A549 (cell line): Measurements from ENCODE around the gene SPIB. TPM values are rescaled to one million over a fixed set of nuclear protein-coding genes. Genes with fewer than 3 reads are reported as not detected.
A peak's percentile ranks its signal among the peaks of the same experiment; 100 is the strongest.

Experiments
- ATAC-seq, 2 experiments: fragments of 200-7000 bp in 1 of 2; fragments of >200 bp in 1 of 2; cut with Nextera tagmentation in 1 of 2; cut with Tn5 transposase in 1 of 2; 3 replicates each; pipeline versions ENCODE4 v1.8.0 to v1.9.1; 2018 to 2020; ENCODE audit warnings: mild to moderate bottlenecking in 1 of 2, moderate library complexity in 1 of 2
- CTCF ChIA-PET: fragments of 300-600 bp; sonication (Branson Sonifier 250); formaldehyde crosslinking; extraction: SDS; loops from one replicate; lab custom pipeline; 2021; ENCODE audit warnings: antibody characterized with exemption, inconsistent platforms; lab: Yijun Ruan, JAX
- POLR2A ChIA-PET: fragments of 350-600 bp; formaldehyde crosslinking; extraction: SDS; loops from one replicate; lab custom pipeline; 2021; ENCODE audit warnings: antibody characterized with exemption, inconsistent platforms; lab: Yijun Ruan, JAX
- DNase-seq, 2 experiments: peaks; one replicate each; pipeline versions ENCODE4 v3.0.0 to v3.0.0-alpha.2; 2011 to 2016; ENCODE audit warnings: low read depth in 1 of 2, low spot score in 1 of 2
- FAIRE-seq: peaks from 2 replicates; lab custom pipeline; 2011; peaks lifted over from hg19 to GRCh38; lab: Jason Lieb, UNC
- H3K27ac ChIP-seq, 2 experiments: fragments of >200 bp; sonication (Bioruptor Twin); formaldehyde crosslinking; 3 replicates each; pipeline ENCODE4 v1.5.1; 2016 to 2017
- H3K4me1 ChIP-seq: fragments of >200 bp; sonication (Bioruptor Twin); formaldehyde crosslinking; 3 replicates; pipeline ENCODE4 v1.6.1; 2016
- H3K4me2 ChIP-seq: fragments of >200 bp; sonication (Bioruptor Twin); formaldehyde crosslinking; 3 replicates; pipeline ENCODE4 v1.6.1; 2016
- H3K4me3 ChIP-seq: fragments of >200 bp; sonication (Bioruptor Twin); formaldehyde crosslinking; 3 replicates; pipeline ENCODE4 v1.5.1; 2016
- H3K9me3 ChIP-seq: fragments of >200 bp; sonication (Bioruptor Twin); formaldehyde crosslinking; 3 replicates; pipeline ENCODE4 v1.6.1; 2016
- ATOH8 ChIP-seq: fragments of 250-450 bp; sonication (Bioruptor Pico); IDR thresholded peaks from 2 replicates; pipeline ENCODE4 v1.5.0; 2020; ENCODE audit warnings: low read depth, mild to moderate bottlenecking, moderate library complexity
- BCL3 ChIP-seq: fragments of >200 bp; sonication (Bioruptor Twin); formaldehyde crosslinking; IDR thresholded peaks from 3 replicates; pipeline ENCODE4 v1.6.1; 2016
- CHD4 ChIP-seq: fragments of 200-600 bp; sonication (generic); IDR thresholded peaks from 2 replicates; pipeline ENCODE4 v1.6.1; 2016; ENCODE audit warnings: antibody characterized with exemption, mild to moderate bottlenecking, borderline replicate concordance
- ELK1 ChIP-seq: fragments of 150-350 bp; IDR thresholded peaks from 2 replicates; pipeline ENCODE4 v1.6.1; 2014; ENCODE audit warnings: low read depth, mild to moderate bottlenecking, low read length
- EP300 ChIP-seq, 2 experiments: fragments of >200 bp; sonication (Bioruptor Twin); formaldehyde crosslinking; IDR thresholded peaks; 2 replicates in 1 of 2; 3 replicates in 1 of 2; pipeline ENCODE4 v1.6.1; 2016 to 2017
- ESRRA ChIP-seq: fragments of 150-350 bp; IDR thresholded peaks from 2 replicates; pipeline ENCODE4 v1.6.1; 2014; ENCODE audit warnings: mild to moderate bottlenecking, low read length, borderline replicate concordance
- HDAC2 ChIP-seq: fragments of 200-600 bp; sonication (generic); IDR thresholded peaks from 2 replicates; pipeline ENCODE4 v1.6.1; 2016
- HOXB13 ChIP-seq: fragments of 250-450 bp; sonication (Bioruptor Pico); IDR thresholded peaks from 2 replicates; pipeline ENCODE4 v1.5.0; 2020; ENCODE audit warnings: low read depth, mild to moderate bottlenecking, moderate library complexity
- JUN ChIP-seq, 2 experiments: fragments of >200 bp; sonication (Bioruptor Twin); formaldehyde crosslinking; IDR thresholded peaks; 2 replicates in 1 of 2; 3 replicates in 1 of 2; pipeline ENCODE4 v1.6.1; 2016 to 2017
- JUNB ChIP-seq: fragments of >200 bp; sonication (Bioruptor Twin); formaldehyde crosslinking; IDR thresholded peaks from 2 replicates; pipeline ENCODE4 v1.6.1; 2016
- KDM1A ChIP-seq: fragments of 200-600 bp; sonication (generic); IDR thresholded peaks from 2 replicates; pipeline ENCODE4 v1.6.1; 2016; ENCODE audit warnings: low read depth, mild to moderate bottlenecking
- MAX ChIP-seq: IDR thresholded peaks from 2 replicates; pipeline ENCODE4 v1.6.1; 2012
- MAZ ChIP-seq: fragments of 150-350 bp; IDR thresholded peaks from 2 replicates; pipeline ENCODE4 v1.6.1; 2014; ENCODE audit warnings: antibody characterized with exemption, low read depth, low read length, borderline replicate concordance
- NFE2L2 ChIP-seq: fragments of 150-350 bp; conservative IDR thresholded peaks from 2 replicates; pipeline ENCODE4 v1.6.1; 2014; ENCODE audit warnings: low read length
- NPAS2 ChIP-seq: fragments of 250-450 bp; sonication (Bioruptor Pico); IDR thresholded peaks from 2 replicates; pipeline ENCODE4 v1.8.0; 2022; ENCODE audit warnings: mild to moderate bottlenecking, moderate library complexity, borderline replicate concordance
- PHF8 ChIP-seq: fragments of 200-600 bp; sonication (generic); IDR thresholded peaks from 2 replicates; pipeline ENCODE4 v1.6.1; 2016; ENCODE audit warnings: low read depth, mild to moderate bottlenecking, antibody characterized with exemption, moderate library complexity, borderline replicate concordance
- POLR2A ChIP-seq: IDR thresholded peaks from 2 replicates; pipeline ENCODE4 v1.6.1; 2012; ENCODE audit warnings: mild to moderate bottlenecking, low read length
- RARB ChIP-seq: fragments of 250-450 bp; sonication (Bioruptor Pico); IDR thresholded peaks from 2 replicates; pipeline ENCODE4 v1.8.0; 2021; ENCODE audit warnings: mild to moderate bottlenecking, moderate library complexity
- RNF2 ChIP-seq: fragments of 200-600 bp; sonication (generic); IDR thresholded peaks from 2 replicates; pipeline ENCODE4 v1.6.1; 2016; ENCODE audit warnings: low read depth, mild to moderate bottlenecking, antibody characterized with exemption, moderate library complexity, borderline replicate concordance
- SREBF2 ChIP-seq: fragments of 450-650 bp; IDR thresholded peaks from 2 replicates; pipeline ENCODE4 v1.6.1; 2014; ENCODE audit warnings: mild to moderate bottlenecking, moderate library complexity
- TFCP2L1 ChIP-seq: fragments of 250-450 bp; sonication (Bioruptor Pico); IDR thresholded peaks from 2 replicates; pipeline ENCODE4 v1.5.0; 2021; ENCODE audit warnings: mild to moderate bottlenecking
- ZC3H11A ChIP-seq: fragments of 450-650 bp; IDR thresholded peaks from 2 replicates; pipeline ENCODE4 v1.6.1; 2014; ENCODE audit warnings: antibody characterized with exemption, mild to moderate bottlenecking
- ZFP36 ChIP-seq: fragments of 450-650 bp; IDR thresholded peaks from 2 replicates; pipeline ENCODE4 v1.6.1; 2014; ENCODE audit warnings: borderline replicate concordance; ENCODE audit not compliant: partially characterized antibody
- ZNF302 ChIP-seq: fragments of 250-450 bp; sonication (Bioruptor Pico); IDR thresholded peaks from 2 replicates; pipeline ENCODE4 v1.9.0; 2021; ENCODE audit warnings: inconsistent platforms, mild to moderate bottlenecking, moderate library complexity
- WGBS: methylation state at CpG from one replicate; pipeline ENCODE4 v1.1.6; 2017; ENCODE audit errors: missing lambda C conversion rate; 5-methylcytosine and 5-hydroxymethylcytosine counted together
- polyA plus RNA-seq, 4 experiments: library from polyadenylated mRNA; depleted of rRNA in 3 of 4; stranded (reverse); fragments of >200 nt; fragmentation: RNase III in 1 of 4; extraction: RNeasy Plus Mini Kit Qiagen cat#74134 plus additional on column Dnase treatment in 1 of 4; gene quantifications; 2 replicates in 3 of 4; 3 replicates in 1 of 4; pipeline ENCODE4 v1.2.3, GENCODE V29; 2011 to 2017

The SPIB gene
- polyA plus RNA-seq, 2 of the 4 experiments (the other 2 are of a cell fraction): 0.03 TPM; not detected in 1

- FAIRE-seq: no peak
- peak; percentile 54 for TF ChIP-seq ZFP36
- TF ChIP-seq ESRRA: no peak
- peak; percentile 71; the same call in 1 of the 2 replicates for TF ChIP-seq CHD4
- TF ChIP-seq RNF2: no peak
- no peak for TF ChIP-seq MAX
Measured at GRCh38 chr19:50410109-50410508, 8.6 kb upstream of the SPIB start.

GRCh38 chr19:50412419-50412818, 6.3 kb upstream of the SPIB start:
- Histone ChIP-seq H3K9me3 (no peaks in the 10 kb centered on the region), H3K27ac (no peak overlapping the region), H3K4me1 (no peaks in the 10 kb centered on the region), H3K4me3 (no peak overlapping the region), H3K4me2 (no peak overlapping the region)
- no peak for TF ChIP-seq PHF8
- no peak for TF ChIP-seq BCL3
- TF ChIP-seq HDAC2: no peak
- TF ChIP-seq NPAS2 (CRISPR knock-in tag): no peak
- TF ChIP-seq TFCP2L1 (CRISPR knock-in tag): no peak
- TF ChIP-seq NFE2L2: no peak
- no peak for TF ChIP-seq ATOH8 (CRISPR knock-in tag)
- TF ChIP-seq JUNB: no peak
- TF ChIP-seq SREBF2: no peak
- POLR2A ChIA-PET: no interaction called here
- CTCF ChIA-PET: interaction anchor here (0.6 to 3.1 kb wide), 9 partner anchors 26 to 265 kb away, joined by 3 to 12 read pairs (median 4); no protein-coding TSS in a partner anchor
- no peak for DNase-seq
- no peak for FAIRE-seq
- no peak for ATAC-seq
- 91% methylated on average over 2 of the region's 2 CpGs for WGBS

More at GRCh38 chr19:50410109-50410508, 8.6 kb upstream of the SPIB start:
- no peak overlapping the region for H3K4me2 ChIP-seq
- ChIA-PET POLR2A (interaction anchor here (1.5 kb wide), 1 partner anchor 34 kb away, joined by 4 read pairs; the partner anchor contains the start of gene NR1H2), CTCF (interaction anchor here (0.6 to 3.1 kb wide), 12 partner anchors 12 to 484 kb away, joined by 3 to 12 read pairs (median 4); no protein-coding TSS in a partner anchor)
- no peak for DNase-seq
- H3K9me3 ChIP-seq: no peaks in the 10 kb centered on the region
- 86% methylated on average over 10 of the region's 10 CpGs for WGBS
- H3K27ac ChIP-seq: no peak overlapping the region
- no peaks in the 10 kb centered on the region for H3K4me1 ChIP-seq
- no peak for ATAC-seq
- no peak overlapping the region for H3K4me3 ChIP-seq

GRCh38 chr19:50413096-50413495, 5.6 kb upstream of the SPIB start:
- DNase-seq (no peak), FAIRE-seq (no peak), ATAC-seq (no peak)
- Histone ChIP-seq H3K4me2 (no peak overlapping the region), H3K27ac (no peak overlapping the region), H3K4me1 (no peaks in the 10 kb centered on the region), H3K4me3 (no peak overlapping the region), H3K9me3 (no peaks in the 10 kb centered on the region)
- POLR2A ChIA-PET: no interaction called here
- CTCF ChIA-PET: interaction anchor here (0.6 to 3.1 kb wide), 10 partner anchors 9 to 73 kb away, joined by 3 to 12 read pairs (median 4); no protein-coding TSS in a partner anchor
- WGBS: 94% methylated on average over 13 of the region's 13 CpGs
- TF ChIP-seq KDM1A (peak; percentile 55; the same call in 1 of the 2 replicates), ZFP36 (no peak)

- ATAC-seq: no peak
- 95% methylated on average over 21 of the region's 21 CpGs for WGBS
- ChIA-PET POLR2A (no interaction called here), CTCF (interaction anchor here (0.6 to 2.2 kb wide), 10 partner anchors 9 to 73 kb away, joined by 3 to 12 read pairs (median 4); no protein-coding TSS in a partner anchor)
- Histone ChIP-seq H3K4me1 (no peaks in the 10 kb centered on the region), H3K9me3 (no peaks in the 10 kb centered on the region), H3K4me3 (no peak overlapping the region), H3K4me2 (no peak overlapping the region), H3K27ac (no peak overlapping the region)
- TF ChIP-seq CHD4 (no peak), ELK1 (no peak), HOXB13 (CRISPR knock-in tag) (no peak), POLR2A (no peak), JUN (IDR thresholded peaks at IDR 0.05) (no peak), ZC3H11A (no peak), SREBF2 (no peak), RARB (CRISPR knock-in tag) (no peak), MAZ (no peak), EP300 (IDR thresholded peaks at IDR 0.05) (no peak), ZNF302 (CRISPR knock-in tag) (no peak)
- FAIRE-seq: no peak
- no peak for DNase-seq
Measured at GRCh38 chr19:50413531-50413930, 5.2 kb upstream of the SPIB start.
